GM06990 (cell line): ENCODE results near the gene KCNQ2.

Source experiments
- DNase-seq: peaks from one replicate; pipeline ENCODE4 v3.0.0-alpha.2; 2011; ENCODE audit not compliant: insufficient read length; ENCODE audit errors: extremely low read depth
- H3K27me3 ChIP-seq: replicated peaks from 2 replicates; pipeline ENCODE4 v1.6.0; 2011; ENCODE audit warnings: low read length; ENCODE audit not compliant: control insufficient read depth, insufficient read depth
- H3K36me3 ChIP-seq: 2 replicates; pipeline ENCODE4 v1.5.1; 2011; ENCODE audit warnings: low read length; ENCODE audit not compliant: control insufficient read depth, insufficient read depth
- H3K4me3 ChIP-seq: replicated peaks from 2 replicates; pipeline ENCODE4 v1.5.1; 2011; ENCODE audit warnings: low read depth, mild to moderate bottlenecking, control low read depth, low read length
- CTCF ChIP-seq: IDR thresholded peaks from 2 replicates; pipeline ENCODE4 v1.5.1; 2011; ENCODE audit warnings: low read length, control low read depth, mild to moderate bottlenecking, inconsistent platforms; ENCODE audit not compliant: insufficient read depth, poor library complexity, severe bottlenecking

KCNQ2 gene

GRCh38 chr20:63467294-63468083, 5.0 kb downstream of the KCNQ2 start:
- no peak for TF ChIP-seq CTCF
- DNase-seq, result no peak
- no peaks in the 10 kb centered on the region for H3K36me3 ChIP-seq
- H3K27me3 ChIP-seq, result no peaks in the 10 kb centered on the region; the same call in 1 of the 2 replicates
- H3K4me3 ChIP-seq, result no peak overlapping the region

GRCh38 chr20:63466861-63467260, 5.6 kb downstream of the KCNQ2 start:
- Histone ChIP-seq H3K4me3 (no peak overlapping the region), H3K27me3 (no peaks in the 10 kb centered on the region; the same call in 1 of the 2 replicates), H3K36me3 (no peaks in the 10 kb centered on the region)
- no peak for TF ChIP-seq CTCF
- no peak for DNase-seq

GRCh38 chr20:63466250-63466825, 6.1 kb downstream of the KCNQ2 start:
- TF ChIP-seq CTCF, result no peak
- Histone ChIP-seq H3K36me3 (no peaks in the 10 kb centered on the region), H3K27me3 (no peaks in the 10 kb centered on the region; the same call in 1 of the 2 replicates), H3K4me3 (no peak overlapping the region)
- no peak for DNase-seq

- no peak for DNase-seq
- H3K36me3 ChIP-seq, result no peaks in the 10 kb centered on the region
- H3K27me3 ChIP-seq, result no peaks in the 10 kb centered on the region; the same call in 1 of the 2 replicates
- no peak overlapping the region for H3K4me3 ChIP-seq
- no peak for TF ChIP-seq CTCF
These were observed 6.8 kb downstream of the KCNQ2 start for GRCh38 chr20:63465380-63466249.

GRCh38 chr20:63464289-63464635, 8.2 kb downstream of the KCNQ2 start:
- TF ChIP-seq CTCF, result no peak
- DNase-seq, result no peak
- H3K27me3 ChIP-seq, result no peaks in the 10 kb centered on the region; the same call in 1 of the 2 replicates
- H3K36me3 ChIP-seq, result no peaks in the 10 kb centered on the region
- no peak overlapping the region for H3K4me3 ChIP-seq
